KG1 (cell line): ENCODE results near the gene PLCH2.

Experiments
- DNase-seq: peaks from one replicate; lab custom pipeline; 2025; lab: John Stamatoyannopoulos, UW

PLCH2 gene

GRCh38 chr1:2477791-2478499, 1.9 kb downstream of the PLCH2 start:
- DNase-seq = no peak

- no peak for DNase-seq
These were observed 3.1 kb downstream of the PLCH2 start for GRCh38 chr1:2479186-2479585.

GRCh38 chr1:2479618-2480017, 3.5 kb downstream of the PLCH2 start:
- DNase-seq = no peak

GRCh38 chr1:2480236-2480985, 4.3 kb downstream of the PLCH2 start:
- DNase-seq = no peak

GRCh38 chr1:2480986-2481364, 4.9 kb downstream of the PLCH2 start:
- no peak for DNase-seq

GRCh38 chr1:2481885-2482284, 5.8 kb downstream of the PLCH2 start:
- no peak for DNase-seq

GRCh38 chr1:2482588-2482987, 6.5 kb downstream of the PLCH2 start:
- no peak for DNase-seq

GRCh38 chr1:2483026-2483425, 6.9 kb downstream of the PLCH2 start:
- DNase-seq = no peak

- no peak for DNase-seq
These were observed 7.9 kb downstream of the PLCH2 start for GRCh38 chr1:2483970-2484369.

GRCh38 chr1:2486041-2486440, 10.0 kb downstream of the PLCH2 start:
- no peak for DNase-seq

- DNase-seq = no peak
These were observed 10.5 kb downstream of the PLCH2 start for GRCh38 chr1:2486558-2486957.

- DNase-seq = no peak
These were observed 12.6 kb downstream of the PLCH2 start for GRCh38 chr1:2488688-2489087.

- no peak for DNase-seq
These were observed 13.5 kb downstream of the PLCH2 start for GRCh38 chr1:2489615-2490014.

- DNase-seq = no peak
These were observed 16.0 kb downstream of the PLCH2 start for GRCh38 chr1:2492091-2492490.

- no peak for DNase-seq
These were observed 17.1 kb downstream of the PLCH2 start for GRCh38 chr1:2493218-2493617.

- no peak for DNase-seq
These were observed 17.7 kb downstream of the PLCH2 start for GRCh38 chr1:2493691-2494322.

GRCh38 chr1:2494323-2494693, 18.2 kb downstream of the PLCH2 start:
- DNase-seq = no peak

GRCh38 chr1:2495026-2495425, 18.9 kb downstream of the PLCH2 start:
- no peak for DNase-seq

GRCh38 chr1:2495546-2495945, 19.5 kb downstream of the PLCH2 start:
- no peak for DNase-seq

- no peak for DNase-seq
These were observed 20.1 kb downstream of the PLCH2 start for GRCh38 chr1:2496087-2496622.

- no peak for DNase-seq
These were observed 20.7 kb downstream of the PLCH2 start for GRCh38 chr1:2496746-2497145.

- no peak for DNase-seq
These were observed 21.8 kb downstream of the PLCH2 start for GRCh38 chr1:2497891-2498290.

GRCh38 chr1:2498648-2499047, 22.6 kb downstream of the PLCH2 start:
- no peak for DNase-seq
